Uterus (tissue), 4 donors: Measurements from ENCODE around the gene GALNT2. TPM values are rescaled to one million over a fixed set of nuclear protein-coding genes. Genes with fewer than 3 reads are reported as not detected.

ENCODE experiments used
- DNase-seq, 2 donors: peaks; one replicate each; pipeline ENCODE4 v3.0.0-alpha.2; 2019 to 2020
- H3K27ac ChIP-seq, 2 donors: fragments of 200-600 bp; sonication (generic); 1 replicate in 1 of 2; 2 replicates in 1 of 2; pipeline ENCODE4 v1.5.1; 2016 to 2018
- H3K27me3 ChIP-seq, 2 donors: fragments of 200-600 bp; sonication (generic); one replicate each; pipeline ENCODE4 v1.5.1; 2018 to 2019; ENCODE audit warnings: control low read depth in 1 of 2
- H3K36me3 ChIP-seq, 2 donors: fragments of 200-600 bp; sonication (generic); one replicate each; pipeline ENCODE4 v1.5.1; 2019; ENCODE audit warnings: control low read depth in 1 of 2
- H3K4me1 ChIP-seq, 2 donors: fragments of 200-600 bp; sonication (generic); one replicate each; pipeline ENCODE4 v1.5.1; 2018 to 2019; ENCODE audit warnings: control low read depth in 1 of 2
- H3K4me3 ChIP-seq, 2 donors: fragments of 200-600 bp; sonication (generic); 1 replicate in 1 of 2; 2 replicates in 1 of 2; pipeline ENCODE4 v1.5.1; 2018 to 2019; ENCODE audit warnings: mild to moderate bottlenecking in 1 of 2
- H3K9me3 ChIP-seq, 2 donors: fragments of 200-600 bp; sonication (generic); one replicate each; pipeline ENCODE4 v1.5.1; 2019; ENCODE audit warnings: control low read depth in 1 of 2
- CTCF ChIP-seq, 4 experiments: fragments of 200-600 bp in 2 of 4; fragments of 450-650 bp in 2 of 4; sonication (generic) in 2 of 4; IDR thresholded peaks; one replicate each; pipeline ENCODE4 v1.5.1; 2016 to 2019; ENCODE audit warnings: antibody characterized with exemption in 4 of 4, mild to moderate bottlenecking in 2 of 4, moderate library complexity in 1 of 4
- POLR2A ChIP-seq, 2 donors: fragments of 450-650 bp; IDR thresholded peaks; one replicate each; pipeline ENCODE4 v1.6.1; 2016; ENCODE audit warnings: antibody characterized with exemption in 2 of 2, mild to moderate bottlenecking in 1 of 2, moderate library complexity in 1 of 2
- intact Hi-C: fragments of 100-400 bp; cut with DNase I; formaldehyde crosslinking; loops from one replicate; pipeline ENCODE4 v1.15.1; 2023; ENCODE audit warnings: low total_unique reads
- total RNA-seq, 4 donors: library from RNA; depleted of rRNA in 3 of 4; stranded (reverse); fragments of >200 nt in 3 of 4; gene quantifications; one replicate each; pipeline versions ENCODE4 v1.1.0 to v1.2.4, GENCODE V29; 2014 to 2023
- donor health status: DM: yes; HTN: yes; CAD: no.

The GALNT2 gene
- total RNA-seq, 4 donors from 2014 or later: 13.6 to 51.6 (median 39.6) TPM

GRCh38 chr1:230026572-230026971 is 40.5 kb upstream of the GALNT2 start:
- no peak for DNase-seq
- no peaks in the 10 kb centered on the region for H3K4me1 ChIP-seq
- no peak overlapping the region for H3K27ac ChIP-seq
- H3K4me3 ChIP-seq: no peak overlapping the region
- H3K27me3 ChIP-seq: no peaks in the 10 kb centered on the region
- H3K9me3 ChIP-seq: no peaks in the 10 kb centered on the region
- intact Hi-C loops: no loop called here
- H3K36me3 ChIP-seq: no peaks in the 10 kb centered on the region
- no peak for TF ChIP-seq CTCF (IDR thresholded peaks at IDR 0.05)
- TF ChIP-seq POLR2A (IDR thresholded peaks at IDR 0.05): no peak

- H3K4me3 ChIP-seq: no peak overlapping the region
- H3K4me1 ChIP-seq: no peaks in the 10 kb centered on the region
- no peaks in the 10 kb centered on the region for H3K36me3 ChIP-seq
- TF ChIP-seq POLR2A (IDR thresholded peaks at IDR 0.05) (no peak), CTCF (IDR thresholded peaks at IDR 0.05) (no peak)
- DNase-seq: no peak
- intact Hi-C loops: no loop called here
- no peak overlapping the region for H3K27ac ChIP-seq
- no peaks in the 10 kb centered on the region for H3K27me3 ChIP-seq
- no peaks in the 10 kb centered on the region for H3K9me3 ChIP-seq
These were observed 38.3 kb upstream of the GALNT2 start for GRCh38 chr1:230028602-230029223.

- H3K27ac ChIP-seq: no peak overlapping the region
- intact Hi-C loops: no loop called here
- TF ChIP-seq POLR2A (IDR thresholded peaks at IDR 0.05): no peak
- TF ChIP-seq CTCF (IDR thresholded peaks at IDR 0.05): no peak
These were observed 37.6 kb upstream of the GALNT2 start for GRCh38 chr1:230029244-230029941.

GRCh38 chr1:230030122-230030821 is 36.8 kb upstream of the GALNT2 start:
- TF ChIP-seq CTCF (IDR thresholded peaks at IDR 0.05): no peak
- no peak for TF ChIP-seq POLR2A (IDR thresholded peaks at IDR 0.05)
- no peaks in the 10 kb centered on the region for H3K9me3 ChIP-seq
- DNase-seq: no peak
- no peak overlapping the region for H3K4me3 ChIP-seq
- H3K36me3 ChIP-seq: no peaks in the 10 kb centered on the region
- no peaks in the 10 kb centered on the region for H3K4me1 ChIP-seq
- intact Hi-C loops: no loop called here
- no peaks in the 10 kb centered on the region for H3K27me3 ChIP-seq
- H3K27ac ChIP-seq: no peak overlapping the region

More at GRCh38 chr1:230029244-230029941, 37.6 kb upstream of the GALNT2 start:
- DNase-seq: no peak
- Histone ChIP-seq H3K4me3 (no peak overlapping the region), H3K9me3 (no peaks in the 10 kb centered on the region), H3K36me3 (no peaks in the 10 kb centered on the region), H3K4me1 (no peaks in the 10 kb centered on the region), H3K27me3 (no peaks in the 10 kb centered on the region)

GRCh38 chr1:230031131-230031530 is 35.9 kb upstream of the GALNT2 start:
- H3K36me3 ChIP-seq: no peaks in the 10 kb centered on the region
- H3K27me3 ChIP-seq: no peaks in the 10 kb centered on the region
- no peak overlapping the region for H3K27ac ChIP-seq
- H3K4me1 ChIP-seq: no peaks in the 10 kb centered on the region
- no peak for TF ChIP-seq POLR2A (IDR thresholded peaks at IDR 0.05)
- TF ChIP-seq CTCF (IDR thresholded peaks at IDR 0.05): no peak
- no peak overlapping the region for H3K4me3 ChIP-seq
- no peaks in the 10 kb centered on the region for H3K9me3 ChIP-seq
- intact Hi-C loops: no loop called here
- DNase-seq: no peak
